ENCODE measurements around the gene FBXO21.
"Not testable (repeated sequence)": the region's sequence is repeated elsewhere in the genome, so short reads cannot be mapped to it uniquely, and the experiment has no call there.

FBXO21 gene

DNA sequence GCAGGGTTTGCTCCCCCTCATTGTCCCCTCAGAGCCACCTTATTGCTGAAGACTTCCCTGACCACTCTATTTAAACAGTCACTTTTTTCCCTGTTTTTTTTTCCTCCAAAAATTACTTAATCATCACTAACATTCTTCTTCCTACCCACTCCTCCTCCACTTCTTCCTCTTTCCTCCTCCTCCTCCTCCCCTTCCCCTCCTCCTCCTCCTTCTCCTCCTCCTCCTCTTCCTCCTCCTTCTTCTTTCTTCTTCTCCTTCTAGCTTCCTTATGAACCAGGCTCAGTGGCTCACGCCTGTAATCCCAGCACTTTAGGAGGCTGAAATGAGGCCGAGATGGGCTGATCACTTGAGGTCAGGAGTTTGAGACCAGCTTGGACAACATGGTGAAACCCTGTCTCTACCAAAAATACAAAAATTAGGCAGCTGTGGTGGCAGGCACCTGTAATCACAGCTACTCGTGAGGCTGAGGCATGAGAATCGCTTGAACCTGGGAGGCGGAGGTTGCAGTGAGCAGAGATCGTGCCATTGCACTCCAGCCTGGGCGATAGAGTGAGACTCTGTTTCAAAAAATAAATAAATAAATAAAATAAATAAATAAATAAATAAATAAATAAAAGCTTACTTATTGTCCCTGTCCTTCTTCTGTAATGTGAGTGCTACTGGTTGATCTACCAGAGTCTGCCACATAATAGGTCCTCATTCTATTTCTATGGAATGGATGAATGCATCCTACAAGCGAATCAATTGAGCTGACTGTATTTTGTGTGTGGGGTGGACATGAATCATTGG is 9.9 kb upstream of the FBXO21 start:
- not testable (repeated sequence) for DNase-seq (ENCODE audit: low read depth)

DNA sequence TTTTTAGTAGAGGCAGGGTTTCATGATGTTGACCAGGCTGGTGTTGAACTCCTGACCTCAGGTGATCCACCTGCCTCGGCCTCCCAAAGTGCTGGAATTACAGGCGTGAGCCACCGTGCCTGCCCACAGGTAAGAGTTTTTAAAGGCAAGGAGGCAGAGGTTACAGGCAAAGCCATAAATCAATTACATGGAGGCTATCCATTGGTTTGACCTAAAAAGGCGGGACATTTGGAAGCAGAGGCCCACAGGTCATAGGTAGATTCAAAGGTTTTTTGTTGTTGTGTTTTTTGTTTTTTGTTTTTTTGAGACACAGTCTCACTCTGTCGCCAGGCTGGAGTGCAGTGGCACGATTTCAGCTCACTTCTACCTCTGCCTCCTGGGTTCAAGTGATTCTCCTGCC is 6.1 kb upstream of the FBXO21 start:
- not testable (repeated sequence) for DNase-seq (ENCODE audit: low read depth)

GRCh38 chr12:117195027-117195426 is 4.8 kb upstream of the FBXO21 start:
- DNase-seq (ENCODE audit: low read depth): not testable (repeated sequence)

DNA sequence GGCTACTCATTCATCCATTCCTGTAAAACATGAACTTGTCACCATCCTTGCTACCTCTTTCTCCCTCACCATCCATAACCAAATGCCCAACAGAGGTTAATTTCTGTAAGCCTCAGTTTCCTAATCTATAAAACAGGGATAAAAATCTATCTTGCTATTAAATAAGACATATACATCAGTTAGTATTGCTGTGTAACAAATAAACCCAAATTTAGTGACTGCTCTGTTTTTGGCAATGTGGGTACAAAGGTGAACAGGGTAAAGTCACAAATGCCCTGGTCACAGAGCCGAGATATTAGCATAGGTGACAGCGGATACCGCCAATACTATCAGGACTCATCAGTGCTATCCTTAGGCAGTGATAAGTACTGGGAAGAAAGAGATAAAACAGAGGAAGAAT is 3.6 kb upstream of the FBXO21 start:
- no peak for DNase-seq (ENCODE audit: low read depth)

DNA sequence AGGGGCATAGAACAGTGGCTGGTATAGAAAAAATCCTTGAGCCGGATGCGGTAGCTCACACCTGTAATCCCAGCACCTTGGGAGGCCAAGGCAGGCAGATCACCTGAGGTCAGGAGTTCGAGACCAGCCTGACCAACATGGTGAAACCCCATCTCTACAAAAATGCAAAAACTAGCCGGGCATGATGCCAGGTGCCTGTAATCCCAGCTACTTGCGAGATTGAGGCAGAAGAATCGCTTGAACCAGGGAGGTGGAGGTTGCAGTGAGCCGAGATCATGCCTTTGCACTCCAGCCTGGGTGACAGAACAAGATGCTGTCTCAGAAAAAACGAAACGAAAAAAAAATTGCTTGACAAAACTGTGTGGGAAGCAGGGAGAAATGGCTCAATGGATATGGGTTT is 2.3 kb upstream of the FBXO21 start:
- DNase-seq (ENCODE audit: low read depth): not testable (repeated sequence)

DNA sequence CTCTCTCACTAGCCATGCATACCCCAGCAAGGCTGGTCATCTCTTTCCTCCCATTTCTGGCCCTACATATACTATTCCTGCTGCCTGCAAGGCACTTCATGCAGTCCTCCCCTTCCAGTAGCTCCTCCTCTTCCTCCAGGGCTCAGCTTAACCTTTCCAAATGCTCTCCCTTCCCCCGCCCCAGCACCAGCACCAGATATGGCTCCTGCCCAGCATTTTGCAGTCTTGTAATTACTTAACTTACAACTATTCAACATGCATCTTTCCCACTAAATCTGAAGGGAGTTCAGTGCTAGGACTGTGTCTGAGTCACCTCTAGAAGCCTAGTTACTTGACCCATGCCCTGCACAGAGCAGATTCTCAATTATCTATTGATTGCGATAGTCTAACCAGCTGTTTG is 1.8 kb upstream of the FBXO21 start:
- DNase-seq (ENCODE audit: low read depth): no peak

DNA sequence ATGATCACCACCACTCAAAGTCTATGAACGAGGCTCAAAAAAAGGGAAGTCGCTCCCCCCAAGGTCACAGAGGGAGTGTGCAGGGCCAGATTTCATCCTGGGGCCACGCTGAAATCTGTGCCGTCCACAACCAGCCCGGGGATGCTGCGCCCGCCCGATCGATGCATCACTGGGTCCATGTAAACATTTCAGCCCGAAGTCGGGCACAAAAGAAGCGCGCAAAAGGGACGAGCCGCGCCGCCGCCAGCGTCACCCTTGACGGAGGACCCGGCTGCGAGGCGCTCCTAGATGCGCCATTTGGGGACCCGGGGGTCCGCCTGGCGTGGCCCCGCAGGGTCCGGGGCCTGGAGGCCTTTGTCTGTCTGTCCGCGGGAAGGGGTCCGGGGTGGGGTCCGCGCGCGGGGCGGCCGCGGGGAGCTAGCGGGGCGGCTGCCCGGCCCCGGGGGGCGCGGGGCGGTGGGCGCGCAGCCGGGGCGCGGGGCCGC is 503 bp downstream of the FBXO21 start:
- peak; percentile 21 for DNase-seq (ENCODE audit: low read depth)

DNA sequence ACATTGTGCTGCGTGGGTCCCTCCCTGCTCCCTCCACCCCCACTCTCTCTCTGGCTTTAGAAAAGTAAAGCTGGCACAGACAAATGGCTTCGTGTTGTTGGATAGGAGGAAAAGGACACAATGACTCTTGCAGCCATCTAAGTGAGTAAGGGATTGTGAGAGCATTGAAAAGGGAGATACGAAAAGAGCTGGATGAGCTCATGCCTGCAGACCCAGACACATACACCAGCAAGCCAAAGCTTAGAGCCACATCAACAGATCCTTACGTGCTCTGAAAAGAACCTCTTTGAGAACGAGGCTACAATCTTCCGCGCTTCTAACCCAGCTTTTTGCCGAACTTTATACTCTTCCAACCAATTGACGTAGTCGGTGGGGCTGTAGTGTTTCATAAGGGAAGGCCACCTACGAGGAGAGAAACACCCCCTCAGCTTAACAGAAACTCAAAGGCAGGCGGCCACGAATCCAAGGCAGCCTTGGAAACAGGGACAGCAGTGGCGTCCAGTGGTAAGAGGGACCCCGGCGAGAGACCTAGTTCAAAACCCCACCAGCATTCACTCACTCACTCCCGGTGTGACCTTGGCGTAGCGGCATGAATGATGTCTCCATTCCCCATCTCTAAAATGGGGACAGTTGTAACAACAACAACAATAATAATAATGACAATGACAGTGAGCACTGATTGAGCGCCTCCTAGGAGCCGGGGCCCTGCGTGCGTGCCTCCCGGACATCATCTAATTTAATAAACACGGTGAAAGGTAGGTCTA is 1.1 kb downstream of the FBXO21 start:
- peak; percentile 44 for DNase-seq (ENCODE audit: low read depth)

- no peak for DNase-seq (ENCODE audit: low read depth)
Observed at GRCh38 chr12:117188121-117188665, 2.1 kb downstream of the FBXO21 start.

DNA sequence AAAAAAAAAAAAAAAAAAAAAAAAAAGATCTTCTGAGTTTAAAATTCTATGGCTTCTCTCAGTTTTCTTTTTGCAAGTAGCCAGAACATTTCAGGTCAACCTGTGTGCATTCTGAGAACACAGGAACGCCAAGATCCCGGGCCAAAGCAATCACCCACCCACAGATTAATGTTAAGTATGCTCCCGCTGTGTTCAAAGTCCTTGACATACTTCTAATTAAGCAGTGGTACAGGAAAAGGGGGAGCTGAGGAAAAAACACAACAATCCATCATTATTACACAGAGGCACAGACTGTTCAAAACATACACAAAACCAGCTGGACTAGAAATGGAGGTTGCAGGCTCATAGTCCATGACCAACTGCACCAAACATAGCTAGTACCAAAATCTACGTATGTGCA is 2.8 kb downstream of the FBXO21 start:
- DNase-seq (ENCODE audit: low read depth): no peak

DNA sequence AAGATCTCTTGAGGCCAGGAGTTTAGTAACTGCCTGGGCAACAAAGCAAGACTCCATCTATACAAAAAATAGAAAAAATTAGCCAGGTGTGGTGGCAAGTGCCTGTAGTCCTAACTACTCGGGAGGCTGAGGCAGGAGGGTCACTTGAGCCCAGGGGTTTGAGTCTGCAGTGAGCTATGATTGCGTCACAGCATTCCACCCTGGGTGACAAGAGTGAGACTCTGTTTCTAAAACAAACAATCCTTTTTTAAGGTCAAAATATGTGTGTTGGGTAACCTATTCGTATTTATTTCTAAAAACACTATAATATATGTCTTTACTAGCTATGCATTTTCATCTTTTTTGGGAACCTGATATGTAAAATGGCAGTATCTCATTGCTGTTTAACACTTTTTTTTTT is 7.4 kb downstream of the FBXO21 start:
- DNase-seq (ENCODE audit: low read depth): no peak

- DNase-seq (ENCODE audit: low read depth): not testable (repeated sequence)
Observed at GRCh38 chr12:117181468-117181843, 8.8 kb downstream of the FBXO21 start.

DNA sequence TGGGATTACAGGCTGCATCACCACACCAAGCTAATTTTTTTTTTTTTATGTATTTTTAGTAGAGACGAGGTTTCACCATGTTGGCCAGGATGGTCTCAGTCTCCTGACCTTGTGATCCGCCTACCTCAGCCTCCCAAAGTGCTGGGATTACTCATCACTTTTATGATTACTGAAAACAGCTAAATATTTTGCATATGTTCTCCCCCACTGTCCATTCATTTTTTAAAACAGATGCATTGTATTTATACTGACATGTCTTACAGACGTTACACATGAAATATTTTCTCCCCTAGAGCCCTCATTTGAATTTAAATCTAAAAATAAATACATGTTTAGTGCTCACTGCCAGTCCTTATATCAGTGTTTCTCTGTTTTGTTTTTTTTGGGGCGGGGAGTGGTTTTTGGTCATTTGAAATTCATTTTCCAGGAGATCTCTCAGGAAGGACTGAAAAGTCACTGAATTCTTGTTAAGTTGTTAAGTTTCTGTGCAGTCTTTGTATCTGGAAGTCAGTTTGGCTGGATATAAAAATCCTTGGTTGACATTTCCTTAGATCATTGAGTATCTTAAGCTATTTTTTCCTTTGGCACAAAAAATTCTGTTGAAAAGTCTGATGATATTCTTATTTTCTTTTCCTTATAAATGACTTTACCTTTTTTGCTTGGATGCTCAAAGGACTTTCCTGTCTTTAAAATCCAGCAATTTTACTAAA is 9.4 kb downstream of the FBXO21 start:
- no peak for DNase-seq (ENCODE audit: low read depth)

DNA sequence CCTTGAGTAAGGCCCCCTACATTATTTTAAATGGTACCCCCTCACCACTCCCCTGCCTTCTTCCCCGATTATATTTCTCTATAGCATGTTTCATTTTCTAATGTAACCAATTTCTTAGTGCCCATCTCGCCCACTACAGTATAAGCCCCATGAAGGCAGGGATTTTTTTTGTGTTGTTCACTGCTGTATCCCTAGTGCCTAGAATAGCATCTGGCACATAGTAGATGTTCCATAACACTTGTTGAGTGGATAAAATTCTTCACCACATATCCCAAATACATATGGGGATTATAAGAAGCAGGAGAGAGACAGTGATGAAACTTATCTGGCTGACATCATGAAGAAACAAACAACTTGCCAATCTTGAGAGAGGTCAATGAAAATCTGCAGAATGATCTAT is 11.5 kb downstream of the FBXO21 start:
- no peak for DNase-seq (ENCODE audit: low read depth)

DNA sequence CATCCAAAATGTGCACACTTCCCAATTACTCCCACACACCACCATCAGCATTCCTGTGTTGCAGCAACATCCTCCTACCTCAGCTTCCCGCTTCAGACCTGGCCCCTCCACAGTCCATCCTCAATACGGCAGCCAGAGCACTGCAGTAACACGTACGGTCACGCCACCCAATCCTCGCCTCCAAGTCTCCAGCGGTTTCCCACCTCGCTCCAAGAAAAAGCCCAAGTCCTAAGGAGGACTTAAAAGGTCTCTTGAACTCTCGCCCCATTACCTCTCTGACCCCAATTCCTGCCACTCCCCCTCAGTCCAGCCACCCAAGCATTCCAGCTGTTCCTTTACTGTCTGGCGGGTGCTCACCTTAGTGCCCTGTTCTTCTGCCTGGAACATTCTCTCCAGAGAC is 12.0 kb downstream of the FBXO21 start:
- DNase-seq (ENCODE audit: low read depth): no peak

DNA sequence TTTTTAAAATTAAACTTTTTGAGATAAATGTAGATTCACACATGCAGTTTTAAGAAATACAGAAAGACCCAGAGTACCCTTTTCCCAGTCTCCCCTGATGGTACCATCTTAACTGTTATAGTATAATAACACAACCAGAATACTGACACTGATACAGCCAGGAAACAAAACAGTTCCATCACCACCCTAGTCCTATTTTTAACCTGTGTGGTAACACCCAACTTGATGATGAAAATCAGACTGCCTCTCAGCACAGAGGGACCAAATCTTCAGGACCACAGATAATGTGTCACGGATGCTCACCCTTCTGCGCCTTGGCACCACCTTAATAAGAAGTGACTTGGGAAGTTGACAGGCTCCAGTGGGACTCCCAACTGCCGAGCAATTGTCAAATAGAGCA is 18.1 kb downstream of the FBXO21 start:
- no peak for DNase-seq (ENCODE audit: low read depth)

DNA sequence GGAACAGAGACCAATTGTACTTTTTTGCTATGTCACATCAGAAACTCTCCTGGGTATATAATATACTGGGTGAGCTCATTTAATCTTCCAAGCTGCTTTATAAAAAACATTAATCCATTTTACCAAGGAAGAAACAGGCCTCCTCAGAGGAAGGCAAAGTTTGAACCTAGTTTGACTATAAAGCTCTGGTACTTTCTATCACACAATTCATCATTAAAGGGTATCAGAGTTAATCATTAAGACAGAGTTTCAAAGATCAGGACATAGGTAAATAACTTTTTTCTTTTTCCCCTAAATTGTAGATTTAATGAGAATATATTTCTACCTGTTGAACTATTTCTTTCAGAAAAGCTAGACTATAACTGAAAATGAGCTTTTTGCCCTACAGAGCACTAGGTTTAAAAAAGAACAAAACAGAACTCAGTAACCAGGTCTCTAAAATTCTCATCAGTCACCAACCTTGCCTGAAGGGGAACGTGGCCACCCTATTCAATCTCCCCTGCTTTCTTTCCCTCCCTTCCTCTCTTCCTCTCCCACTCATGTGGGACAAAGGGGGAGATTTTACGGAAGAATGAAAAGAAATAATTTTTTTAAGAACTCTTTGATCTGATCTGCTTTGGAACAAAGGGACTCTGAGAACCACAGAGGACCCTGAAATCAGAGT is 18.6 kb downstream of the FBXO21 start:
- DNase-seq (ENCODE audit: low read depth): no peak

DNA sequence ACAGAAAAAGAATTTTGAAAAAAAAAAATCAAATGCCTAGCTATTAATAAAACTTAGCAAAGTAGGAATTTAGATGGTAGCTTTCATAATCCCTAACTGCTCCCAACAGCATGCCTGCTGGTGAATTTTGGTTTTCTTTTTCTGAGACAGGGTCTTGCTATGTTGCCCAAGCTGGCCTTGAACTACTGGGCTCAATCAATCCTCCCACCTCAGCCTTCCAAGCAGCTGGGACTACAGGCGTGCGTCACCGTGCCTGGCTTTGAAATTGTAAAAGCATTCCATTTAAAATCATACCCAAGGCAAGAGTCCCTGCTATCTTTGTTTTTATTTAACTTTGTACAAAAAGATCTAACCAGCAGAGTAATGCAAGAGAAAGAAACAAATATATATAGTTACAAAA is 20.7 kb downstream of the FBXO21 start:
- no peak for DNase-seq (ENCODE audit: low read depth)

DNA sequence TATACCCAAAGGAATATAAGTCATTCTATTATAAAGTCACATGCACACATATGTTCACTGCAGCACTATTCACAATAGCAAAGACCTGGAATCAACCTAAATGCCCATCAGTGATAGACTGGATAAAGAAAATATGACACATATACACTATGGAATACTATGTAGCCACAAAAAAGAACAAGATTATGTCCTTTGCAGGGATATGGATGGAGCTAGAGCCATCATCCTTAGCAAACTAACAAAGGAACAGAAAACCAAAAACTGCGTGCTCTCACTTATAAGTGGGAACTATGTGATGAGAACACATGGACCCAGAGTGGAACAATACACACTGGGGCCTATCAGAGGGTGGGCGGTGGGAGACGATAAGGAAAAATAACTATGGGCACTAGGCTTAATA is 21.3 kb downstream of the FBXO21 start:
- DNase-seq (ENCODE audit: low read depth): no peak

GRCh38 chr12:117167769-117168168 is 22.5 kb downstream of the FBXO21 start:
- no peak for DNase-seq (ENCODE audit: low read depth)

DNA sequence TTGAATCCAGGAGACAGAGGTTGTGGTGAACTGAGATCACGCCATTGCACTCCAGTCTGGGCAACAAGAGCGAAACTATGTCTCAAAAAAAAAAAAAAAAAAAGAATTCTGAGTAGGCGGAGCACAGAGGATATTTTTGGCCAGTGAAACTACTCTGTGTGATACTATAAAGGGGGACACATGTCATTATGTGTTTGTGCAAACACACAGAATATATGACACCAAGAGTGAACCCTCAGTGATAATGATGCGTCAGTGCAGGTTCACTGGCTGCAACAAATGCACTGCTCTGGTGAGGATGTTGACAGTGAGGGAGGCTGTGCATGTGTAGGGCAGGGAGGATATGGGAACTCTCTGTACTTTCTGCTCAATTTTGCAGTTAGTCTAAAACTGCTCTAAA is 24.2 kb downstream of the FBXO21 start:
- no peak for DNase-seq (ENCODE audit: low read depth)

- DNase-seq (ENCODE audit: low read depth): no peak
Observed at GRCh38 chr12:117165342-117165741, 24.9 kb downstream of the FBXO21 start.

Measured in fibroblast of gingiva (primary cell).